Stimulated activated CD8-positive, alpha-beta memory T cell treated with anti-CD3 and anti-CD28 coated beads, Interleukin-4, amount 100 ng/mL, for 24 hours (primary cell): Measurements from ENCODE around the gene TSPEAR.
"Not testable (repeated sequence)": the region's sequence is repeated elsewhere in the genome, so short reads cannot be mapped to it uniquely, and the experiment has no call there.

Source experiments
- DNase-seq: peaks from one replicate; pipeline ENCODE4 v3.0.0-alpha.2; 2020; ENCODE audit warnings: low read depth

TSPEAR gene

GRCh38 chr21:44568667-44569556, 142.5 kb downstream of the TSPEAR start:
- no peak for DNase-seq

GRCh38 chr21:44568261-44568660, 143.1 kb downstream of the TSPEAR start:
- DNase-seq = no peak

GRCh38 chr21:44567481-44568171, 143.7 kb downstream of the TSPEAR start:
- DNase-seq = no peak

GRCh38 chr21:44566403-44566802, 145.0 kb downstream of the TSPEAR start:
- DNase-seq = no peak

DNA sequence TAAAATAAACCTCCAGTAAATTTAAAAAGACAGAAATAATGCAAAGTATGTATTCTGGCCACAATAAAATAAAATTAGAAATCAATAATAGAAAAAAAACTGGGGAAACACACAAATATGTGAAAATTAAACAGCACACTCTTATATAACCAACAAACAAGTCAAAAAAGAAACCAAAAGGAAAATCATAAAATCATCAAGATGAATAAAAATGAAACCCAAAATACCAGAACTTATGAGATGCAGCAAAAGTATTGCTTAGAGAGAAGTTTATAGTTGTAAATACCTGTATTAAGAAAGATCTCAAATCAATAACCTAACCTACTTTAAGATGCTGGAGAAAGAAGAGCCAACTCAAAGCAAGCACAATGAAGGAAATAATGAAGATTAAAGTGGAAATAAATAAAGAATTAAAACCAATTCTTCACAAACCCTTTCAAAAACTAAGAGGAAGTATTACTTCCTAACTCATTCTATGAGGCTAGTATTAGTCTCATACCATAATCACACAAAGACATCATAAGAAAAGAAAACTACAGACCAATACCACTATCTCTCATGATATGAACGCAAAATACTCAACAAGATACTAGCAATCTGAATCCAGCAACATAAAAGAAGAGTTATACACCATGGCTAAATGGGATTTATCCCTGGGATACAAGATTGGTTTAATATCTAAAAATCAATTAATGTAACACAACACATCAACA, 146.3 kb downstream of the TSPEAR start:
- DNase-seq = no peak

- DNase-seq = no peak
Measured at GRCh38 chr21:44564099-44564498, 147.3 kb downstream of the TSPEAR start.

GRCh38 chr21:44558695-44559094, 152.7 kb downstream of the TSPEAR start, which contains the start of gene KRTAP10-3:
KRTAP10-3 (minus strand) TSS chr21:44558795; CDS start chr21:44558715, 80 bp downstream.
- DNase-seq = no peak

GRCh38 chr21:44558329-44558675, 153.1 kb downstream of the TSPEAR start:
- not testable (repeated sequence) for DNase-seq

DNA sequence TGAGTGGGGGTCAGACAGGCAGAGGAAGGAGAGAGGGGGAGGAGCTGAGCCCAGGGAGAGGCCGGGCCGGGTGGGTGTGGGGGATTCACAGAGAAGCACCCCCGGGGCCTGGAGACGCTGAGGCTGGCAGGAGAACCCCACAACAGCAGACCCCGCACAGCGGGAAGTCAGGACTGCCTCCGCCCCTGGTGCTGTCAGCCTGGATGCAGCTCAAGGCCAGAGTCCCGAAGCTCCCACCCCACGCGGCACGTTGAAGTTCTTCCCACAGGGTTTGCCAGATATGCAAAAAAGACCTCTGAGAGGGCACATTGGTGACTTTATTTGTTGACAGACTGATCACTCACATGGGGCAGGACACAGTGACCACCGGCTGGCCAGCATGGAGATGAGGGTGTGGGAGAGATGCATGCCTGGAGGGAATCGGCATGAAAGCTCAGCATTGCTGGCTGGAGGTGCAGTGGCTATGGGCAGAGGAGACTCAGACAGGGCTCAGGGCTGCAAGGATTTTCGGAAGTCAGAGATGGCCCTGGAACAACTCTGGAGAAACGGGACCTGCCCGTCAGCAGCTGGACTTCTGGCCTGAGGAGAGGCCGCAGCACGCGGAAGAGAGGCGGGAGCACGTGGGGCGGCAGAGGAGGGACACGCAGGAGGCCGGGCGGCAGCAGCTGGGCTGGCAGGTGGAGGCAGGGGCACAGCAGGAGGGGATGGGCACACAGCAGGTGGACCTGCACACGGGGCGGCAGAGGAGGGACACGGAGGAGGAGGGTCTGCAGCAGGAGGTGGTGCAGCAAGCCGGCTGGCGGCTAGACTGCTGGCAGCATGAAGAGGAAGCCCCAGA, 153.7 kb downstream of the TSPEAR start:
- no peak for DNase-seq

DNA sequence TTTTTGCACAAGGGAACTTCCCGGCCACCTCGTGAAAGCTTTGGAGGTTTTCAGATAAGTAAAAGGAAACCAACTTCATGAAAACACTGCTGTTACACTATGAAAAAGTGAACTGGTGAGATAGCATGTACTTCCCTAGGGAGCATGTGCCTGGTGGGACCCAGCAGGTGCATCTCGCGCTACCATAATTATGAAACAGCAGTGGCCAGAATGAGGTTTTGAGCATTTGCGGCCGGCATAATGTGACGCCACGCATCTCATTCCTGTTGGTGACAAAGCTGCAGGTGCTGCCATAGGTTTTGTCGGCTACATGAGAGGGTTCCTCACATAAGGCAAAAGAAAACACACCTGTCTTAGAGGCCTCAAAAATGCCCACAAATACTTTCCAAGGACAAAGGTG, 154.5 kb downstream of the TSPEAR start:
- DNase-seq = no peak

DNA sequence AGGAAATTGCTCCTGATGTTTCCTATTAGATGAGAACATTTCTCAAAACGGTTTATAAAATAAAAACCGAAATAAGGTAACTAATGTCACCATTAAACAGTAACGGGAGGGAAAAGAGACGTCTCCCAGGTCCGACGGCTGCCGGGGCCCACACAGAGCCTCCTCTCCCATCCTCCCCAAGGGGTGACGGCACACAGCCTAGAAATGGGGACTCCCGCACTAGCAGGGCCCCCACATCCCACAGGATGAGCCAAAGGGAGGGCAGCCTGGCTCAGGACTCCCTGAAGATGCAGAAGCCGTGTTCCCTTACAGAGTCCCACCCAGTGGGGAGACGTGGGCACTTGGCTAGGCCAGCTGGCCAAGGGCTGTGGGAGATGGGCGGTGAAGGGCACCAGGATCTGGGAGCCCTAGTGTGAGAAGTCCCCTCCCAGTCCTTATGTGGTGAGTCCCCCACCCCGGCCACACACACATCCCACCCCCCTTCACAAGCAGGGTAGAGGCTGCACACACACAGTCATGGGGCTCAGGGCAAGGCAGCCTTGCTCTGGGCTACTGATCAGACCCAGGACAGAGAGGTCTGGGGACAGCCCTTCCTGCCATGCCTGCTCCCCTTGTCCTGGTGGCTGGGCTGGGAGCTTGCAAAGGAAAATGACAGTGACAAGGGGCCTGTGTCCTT, 156.0 kb downstream of the TSPEAR start:
- no peak for DNase-seq

- DNase-seq = no peak
Measured at GRCh38 chr21:44552681-44553080, 158.7 kb downstream of the TSPEAR start.

DNA sequence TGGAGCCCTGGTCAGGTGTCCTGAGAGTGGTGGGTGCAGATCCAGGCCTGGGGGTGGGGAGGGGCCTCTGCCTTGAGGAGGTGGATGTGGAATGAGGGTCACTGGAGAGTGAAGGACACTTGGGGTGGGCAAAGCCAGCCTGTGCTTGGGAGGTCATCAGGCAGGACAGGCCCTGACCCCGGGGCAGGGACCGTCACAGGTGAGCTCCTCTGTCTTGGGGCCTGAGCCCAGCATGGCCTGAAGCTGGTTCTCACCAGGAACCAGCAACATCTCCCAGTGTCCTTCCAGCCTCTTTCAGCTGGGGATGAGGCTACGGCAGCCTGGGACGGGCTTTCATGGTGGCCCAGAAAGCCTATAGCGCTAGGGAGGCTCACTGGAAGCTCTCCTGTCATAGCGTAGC, 159.2 kb downstream of the TSPEAR start:
- DNase-seq = no peak

- no peak for DNase-seq
Measured at GRCh38 chr21:44551340-44551961, 159.9 kb downstream of the TSPEAR start, which contains the start of gene KRTAP10-2. KRTAP10-2 (minus strand) TSS chr21:44551505; CDS start chr21:44551458, 47 bp downstream.

DNA sequence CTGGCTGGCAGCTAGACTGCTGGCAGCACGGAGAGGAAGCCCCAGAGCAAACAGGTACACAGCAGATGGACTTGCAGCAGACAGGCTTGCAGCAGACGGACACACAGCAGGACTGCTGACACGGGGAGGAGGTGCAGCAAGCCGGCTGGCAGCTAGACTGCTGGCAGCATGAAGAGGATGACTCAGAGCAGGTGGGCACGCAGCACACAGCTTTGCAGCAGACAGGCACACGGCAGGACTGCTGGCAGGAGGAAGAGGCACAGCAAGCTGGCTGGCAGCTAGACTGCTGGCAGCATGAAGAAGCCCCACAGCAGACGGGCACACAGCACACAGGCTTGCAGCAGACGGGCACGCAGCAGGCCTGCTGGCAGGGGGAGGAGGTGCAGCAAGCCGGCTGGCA, 160.6 kb downstream of the TSPEAR start:
- no peak for DNase-seq

DNA sequence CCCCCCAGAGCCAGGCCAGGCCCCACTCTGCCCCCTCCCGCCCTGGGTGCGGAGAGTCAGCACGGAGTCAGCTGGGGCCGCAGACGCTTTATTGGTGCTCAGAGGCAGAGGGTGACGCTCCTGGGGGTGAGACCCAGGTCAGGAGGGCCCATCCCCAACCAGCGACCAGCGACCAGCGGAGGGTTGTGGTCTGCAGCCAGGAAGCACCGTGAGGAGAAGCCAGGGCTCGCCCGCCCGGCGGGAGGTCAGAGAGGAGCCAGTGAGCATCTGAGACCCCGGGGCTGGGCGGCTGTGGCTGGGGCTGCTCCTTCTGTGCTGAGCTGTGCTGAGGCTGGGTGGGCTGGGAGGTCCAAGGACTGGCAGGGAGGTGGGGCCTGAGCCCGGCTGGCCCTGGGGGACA, 161.1 kb downstream of the TSPEAR start:
- DNase-seq = not testable (repeated sequence)

GRCh38 chr21:44549525-44550211, 161.7 kb downstream of the TSPEAR start:
- no peak for DNase-seq

DNA sequence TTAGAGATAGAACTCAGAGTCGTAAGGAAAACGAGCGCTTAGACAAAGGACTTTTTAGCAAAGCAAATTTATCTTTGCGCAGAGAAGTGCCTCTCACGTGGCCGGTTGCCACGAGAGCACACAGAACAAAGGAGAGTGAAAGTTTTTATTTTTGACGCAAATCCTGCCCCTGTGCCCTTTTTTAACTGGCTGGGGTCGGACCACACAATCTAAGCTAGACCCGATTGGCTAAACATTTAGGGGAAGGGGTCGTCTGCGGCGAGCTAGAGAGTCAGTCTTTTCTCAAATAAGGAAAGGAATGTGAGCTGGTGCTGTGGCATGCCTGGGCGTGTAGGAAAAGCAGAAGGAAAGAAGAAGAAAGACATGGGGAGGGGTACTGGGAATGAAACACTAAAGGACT, 162.4 kb downstream of the TSPEAR start:
- no peak for DNase-seq

DNA sequence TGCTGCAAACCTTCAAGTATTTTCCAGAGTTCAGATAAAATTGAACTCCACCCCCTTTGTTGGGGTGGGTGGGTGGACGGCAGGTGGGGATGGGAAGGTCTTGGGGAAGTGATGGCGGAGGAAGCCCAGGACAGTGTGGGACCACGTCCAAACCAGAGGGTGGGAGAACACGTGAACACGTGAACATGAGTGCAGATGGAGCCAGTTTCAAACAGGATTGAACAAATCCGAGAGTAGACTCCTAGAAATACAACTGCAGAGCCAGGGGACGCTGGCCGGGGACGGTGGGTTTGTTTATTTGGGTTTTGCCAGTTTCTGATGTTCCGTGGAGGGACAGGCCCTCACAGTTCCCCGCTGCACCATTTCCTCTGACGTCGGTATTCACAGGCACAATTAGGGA, 163.0 kb downstream of the TSPEAR start:
- DNase-seq = no peak
